Psoas muscle (tissue), 8 donors: Measurements from ENCODE around the gene SLC26A8. TPM values are rescaled to one million over a fixed set of nuclear protein-coding genes. Genes with fewer than 3 reads are reported as not detected.

Experiments
- ATAC-seq, 4 donors: fragments of 200-7000 bp; cut with Tn5 transposase; one replicate each; pipeline ENCODE4 v1.9.1; 2020; ENCODE audit warnings: moderate library complexity in 3 of 4, mild to moderate bottlenecking in 2 of 4
- DNase-seq, 2 donors: peaks; one replicate each; pipeline ENCODE4 v3.0.0-alpha.2; 2020
- H3K27ac ChIP-seq: fragments of 200-600 bp; one replicate; pipeline ENCODE4 v1.8.0; 2022
- H3K27me3 ChIP-seq, 3 donors: fragments of 200-600 bp in 1 of 3; one replicate each; pipeline versions ENCODE4 v1.6.1 to v1.8.0; 2013 to 2022; ENCODE audit warnings: low read length in 2 of 3, mild to moderate bottlenecking in 2 of 3, moderate library complexity in 1 of 3; ENCODE audit not compliant: insufficient read depth in 3 of 3
- H3K36me3 ChIP-seq, 2 donors: fragments of 200-600 bp in 1 of 2; one replicate each; pipeline versions ENCODE4 v1.6.1 to v1.8.0; 2013 to 2022; ENCODE audit warnings: low read depth in 1 of 2, mild to moderate bottlenecking in 1 of 2, moderate library complexity in 1 of 2; ENCODE audit not compliant: insufficient read depth in 1 of 2
- H3K4me1 ChIP-seq: fragments of 200-600 bp; one replicate; pipeline ENCODE4 v1.8.0; 2022
- H3K4me3 ChIP-seq: fragments of 200-600 bp; one replicate; pipeline ENCODE4 v1.8.0; 2022; ENCODE audit warnings: mild to moderate bottlenecking
- H3K9me3 ChIP-seq: fragments of 200-600 bp; one replicate; pipeline ENCODE4 v1.8.0; 2022
- WGBS, 3 donors: extraction: QIAGEN DNeasy Blood & Tissue Kit; methylation state at CpG; one replicate each; pipeline versions ENCODE4 v1.1.6 to v1.1.7; 2013; 5-methylcytosine and 5-hydroxymethylcytosine counted together
- intact Hi-C, 2 donors: fragments of 100-400 bp; cut with DNase I; formaldehyde crosslinking; loops; one replicate each; pipeline versions ENCODE4 v1.11.0 to v1.14.2; 2022
- polyA plus RNA-seq, 3 donors: library from polyadenylated mRNA; stranded (reverse); fragments of 200-250 nt; gene quantifications; one replicate each; pipeline ENCODE4 v1.2.3, GENCODE V29; 2013
- total RNA-seq, 4 donors: library from RNA; stranded (reverse); fragmentation: NEBNext Ultra II Directional in 2 of 4; extraction: Animal tissue kit (Norgen Biotek cat#: 25700) in 2 of 4; gene quantifications; one replicate each; pipeline versions ENCODE4 v1.2.1 to v1.2.4, GENCODE V29; 2021 to 2023
- TF ChIP-seq, protein P1 (sequence below): fragments of 200-600 bp; IDR thresholded peaks from one replicate; pipeline ENCODE4 v1.8.0; 2022; ENCODE audit warnings: antibody characterized with exemption
- donor health status: healthy with polysubstance abuse.
- donor health status: DM: no; HTN: no; CAD: no; lungs with moderate emphysema.
- donor health status: Bipolar disorder and iron deficiency.
- donor health status: healthy.
- donor health status: DM: yes; HTN: yes; CAD: no.
- donor health status: DM: no; HTN: no; CAD: no.
- donor health status: DM: no; HTN: no; CAD: no.
- donor health status: DM: yes; HTN: yes; CAD: no.

SLC26A8 gene
- total and polyA plus RNA-seq, 7 donors = 0.04 to 0.15 TPM; not detected in 5

DNA sequence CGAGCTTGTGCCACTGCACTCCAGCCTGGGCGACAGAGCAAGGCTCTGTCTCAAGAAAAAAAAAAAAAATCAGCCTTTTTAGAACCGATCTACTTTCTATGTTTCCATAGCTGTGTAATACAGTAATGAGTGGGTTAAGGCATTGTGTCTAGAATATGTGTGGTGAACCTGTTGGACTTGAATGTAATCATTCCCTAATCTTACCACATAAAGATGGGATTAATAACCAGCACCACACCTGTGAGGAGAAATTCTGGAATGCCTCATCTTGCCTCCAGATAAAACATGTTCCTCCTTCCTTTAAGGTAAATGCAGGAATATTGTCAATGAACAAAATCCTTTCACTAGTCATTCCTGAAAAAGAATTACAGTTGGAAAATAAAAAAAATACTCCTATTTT lies 46.8 kb upstream of the SLC26A8 start:
- intact Hi-C loops = no loop called here
- no peak for ATAC-seq

DNA sequence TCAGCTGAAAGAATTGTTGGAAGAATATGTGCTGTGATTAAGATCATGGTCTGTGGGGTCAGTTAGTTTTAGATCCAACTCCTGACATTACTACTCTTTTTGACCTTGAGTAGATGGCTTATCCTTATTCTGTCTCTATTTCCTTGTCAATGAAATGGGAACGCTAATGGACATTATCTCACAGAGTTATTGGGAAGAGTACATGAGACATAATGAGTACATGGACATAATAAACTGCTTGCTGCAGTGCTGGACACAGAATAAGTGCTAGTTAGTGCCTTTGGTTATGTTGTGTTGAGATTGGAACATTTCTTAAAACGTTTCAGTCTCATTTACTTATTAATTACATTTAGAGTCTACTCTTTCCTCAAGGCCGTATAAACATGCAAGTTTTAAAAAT lies 45.8 kb upstream of the SLC26A8 start:
- TF ChIP-seq, protein P1, sequence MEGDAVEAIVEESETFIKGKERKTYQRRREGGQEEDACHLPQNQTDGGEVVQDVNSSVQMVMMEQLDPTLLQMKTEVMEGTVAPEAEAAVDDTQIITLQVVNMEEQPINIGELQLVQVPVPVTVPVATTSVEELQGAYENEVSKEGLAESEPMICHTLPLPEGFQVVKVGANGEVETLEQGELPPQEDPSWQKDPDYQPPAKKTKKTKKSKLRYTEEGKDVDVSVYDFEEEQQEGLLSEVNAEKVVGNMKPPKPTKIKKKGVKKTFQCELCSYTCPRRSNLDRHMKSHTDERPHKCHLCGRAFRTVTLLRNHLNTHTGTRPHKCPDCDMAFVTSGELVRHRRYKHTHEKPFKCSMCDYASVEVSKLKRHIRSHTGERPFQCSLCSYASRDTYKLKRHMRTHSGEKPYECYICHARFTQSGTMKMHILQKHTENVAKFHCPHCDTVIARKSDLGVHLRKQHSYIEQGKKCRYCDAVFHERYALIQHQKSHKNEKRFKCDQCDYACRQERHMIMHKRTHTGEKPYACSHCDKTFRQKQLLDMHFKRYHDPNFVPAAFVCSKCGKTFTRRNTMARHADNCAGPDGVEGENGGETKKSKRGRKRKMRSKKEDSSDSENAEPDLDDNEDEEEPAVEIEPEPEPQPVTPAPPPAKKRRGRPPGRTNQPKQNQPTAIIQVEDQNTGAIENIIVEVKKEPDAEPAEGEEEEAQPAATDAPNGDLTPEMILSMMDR = no peak
- ATAC-seq (no peak), DNase-seq (no peak)
- peak overlapping the region; percentile 31 for H3K27ac ChIP-seq
- H3K4me1 ChIP-seq = peaks cover 54% of the 10 kb centered on the region
- intact Hi-C loops = no loop called here
- no peak overlapping the region for H3K4me3 ChIP-seq
- 48 to 64% (median 55%) methylated on average over 3 of the region's 3 CpGs for WGBS, 3 donors
- peaks cover 0 to 6% of the 10 kb centered on the region in 2 donors for H3K36me3 ChIP-seq
- no peaks in the 10 kb centered on the region for H3K27me3 ChIP-seq
- H3K9me3 ChIP-seq = no peaks in the 10 kb centered on the region

More for the DNA sequence above, 46.8 kb upstream of the SLC26A8 start:
- H3K9me3 ChIP-seq = no peaks in the 10 kb centered on the region
- TF ChIP-seq, protein P1 = no peak
- peaks cover 45% of the 10 kb centered on the region for H3K4me1 ChIP-seq
- H3K27ac ChIP-seq = peak overlapping the region; percentile 31
- no peak for DNase-seq
- no peak overlapping the region for H3K4me3 ChIP-seq
- WGBS, 3 donors = 90 to 93% (median 92%) methylated on average over 3 of the region's 3 CpGs
- H3K36me3 ChIP-seq = peaks cover 0 to 14% of the 10 kb centered on the region in 2 donors
- H3K27me3 ChIP-seq = no peaks in the 10 kb centered on the region

DNA sequence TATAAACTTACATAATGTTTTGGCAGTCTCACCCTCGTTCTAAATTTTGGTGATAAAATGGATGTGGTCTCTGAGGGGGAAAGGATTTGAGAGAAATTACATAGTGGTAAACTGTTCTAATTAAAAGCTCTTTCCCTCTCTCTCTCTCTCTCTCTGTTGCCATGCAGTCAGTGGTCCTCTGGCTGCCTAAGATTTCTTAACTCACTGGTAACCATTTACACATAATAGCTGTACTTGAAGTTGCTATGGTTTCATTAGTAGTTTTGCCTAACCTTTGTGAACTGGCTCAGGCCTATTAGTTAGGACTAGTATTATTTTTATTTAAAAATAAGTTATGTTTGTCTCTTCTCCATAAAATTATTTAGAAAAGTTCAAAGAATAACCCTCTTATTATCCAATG lies 45.1 kb upstream of the SLC26A8 start:
- Histone ChIP-seq H3K27ac (no peak overlapping the region), H3K36me3 (peaks cover 0 to 6% of the 10 kb centered on the region in 2 donors), H3K9me3 (no peaks in the 10 kb centered on the region), H3K4me1 (peaks cover 60% of the 10 kb centered on the region), H3K4me3 (no peak overlapping the region), H3K27me3 (no peaks in the 10 kb centered on the region)
- TF ChIP-seq, protein P1 = no peak
- ATAC-seq (no peak), DNase-seq (no peak)
- intact Hi-C loops = no loop called here
- WGBS, 3 donors = 59 to 79% (median 73%) methylated on average over 1 of the region's 1 CpG

DNA sequence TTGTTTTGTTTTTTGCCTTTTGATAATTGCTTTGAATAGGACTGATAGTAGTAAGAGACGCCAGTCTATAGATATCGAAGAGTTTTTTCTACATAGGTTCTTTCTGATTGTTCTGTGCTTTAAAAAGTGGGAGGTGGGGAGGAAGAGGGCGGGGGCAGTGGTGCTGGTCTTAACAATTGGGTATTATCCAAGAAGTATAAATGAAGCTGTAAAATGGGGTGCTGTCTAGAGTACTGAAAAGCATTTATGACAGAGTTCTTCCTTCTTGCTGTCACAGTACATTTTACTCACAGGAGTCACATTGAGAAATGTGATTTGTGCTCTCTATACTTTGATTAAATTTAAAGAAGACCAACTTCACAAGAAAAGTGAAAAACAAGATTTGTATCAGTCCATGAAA lies 44.1 kb upstream of the SLC26A8 start:
- H3K9me3 ChIP-seq = no peaks in the 10 kb centered on the region
- 69 to 89% (median 73%) methylated on average over 3 of the region's 3 CpGs for WGBS, 3 donors
- no peak overlapping the region for H3K27ac ChIP-seq
- H3K27me3 ChIP-seq = no peaks in the 10 kb centered on the region
- no peak overlapping the region for H3K4me3 ChIP-seq
- H3K36me3 ChIP-seq = no peaks in the 10 kb centered on the region
- DNase-seq (no peak), ATAC-seq (no peak)
- intact Hi-C loops = no loop called here
- TF ChIP-seq, protein P1 = no peak
- H3K4me1 ChIP-seq = peaks cover 65% of the 10 kb centered on the region

DNA sequence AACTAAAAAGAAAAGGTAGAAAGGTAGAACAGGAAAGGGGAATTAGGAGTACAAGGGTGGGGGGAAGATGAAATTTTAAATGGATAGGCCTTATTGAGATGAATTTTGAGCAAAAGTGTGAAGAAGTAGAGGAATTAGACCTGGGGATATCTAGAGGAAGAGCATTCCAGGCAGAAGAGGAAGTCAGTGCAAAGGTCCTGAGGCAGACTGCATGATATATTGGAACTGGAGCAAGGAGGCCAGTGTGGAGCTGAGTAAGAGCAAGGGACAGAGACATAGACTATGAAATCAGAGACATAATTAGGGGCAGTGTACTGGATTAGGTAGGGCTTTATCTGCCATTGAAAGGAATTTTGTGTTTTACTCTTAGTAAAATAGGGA lies 43.6 kb upstream of the SLC26A8 start:
- intact Hi-C loops = no loop called here
- peaks cover 71% of the 10 kb centered on the region for H3K4me1 ChIP-seq
- no peaks in the 10 kb centered on the region for H3K9me3 ChIP-seq
- DNase-seq (no peak), ATAC-seq (no peak)
- no peaks in the 10 kb centered on the region for H3K27me3 ChIP-seq
- H3K4me3 ChIP-seq = no peak overlapping the region
- no peaks in the 10 kb centered on the region for H3K36me3 ChIP-seq
- TF ChIP-seq, protein P1 = no peak
- H3K27ac ChIP-seq = peak overlapping the region; percentile 47
